GM21360 (cell line): ENCODE data around the gene RAD51B.

Source experiments
- ATAC-seq: cut with Tn5 transposase; IDR thresholded peaks from one replicate; pipeline ENCODE4 v1.9.1; 2021; ENCODE audit warnings: mild to moderate bottlenecking, moderate library complexity; ENCODE audit not compliant: unreplicated experiment

RAD51B gene

DNA sequence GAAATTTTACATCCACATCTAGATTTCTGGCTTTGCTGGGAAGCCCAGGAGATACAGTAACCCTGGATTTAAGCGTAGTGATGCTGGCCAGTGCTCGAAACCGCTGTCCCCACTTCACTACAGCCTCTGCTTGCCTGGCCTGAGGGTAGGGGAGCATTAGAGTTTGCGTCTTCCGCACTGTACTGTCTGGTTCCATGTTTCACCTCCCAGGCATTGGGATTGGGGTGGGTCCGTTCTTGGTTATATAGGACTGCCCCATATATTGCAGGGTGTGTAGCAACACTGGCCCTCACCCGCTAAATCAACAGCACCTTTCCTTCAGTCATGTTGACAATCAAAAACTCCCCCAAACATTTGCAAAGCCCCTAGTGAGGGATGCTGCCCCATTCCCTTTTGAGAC lies 732.5 kb downstream of the RAD51B start:
- ATAC-seq: no peak

DNA sequence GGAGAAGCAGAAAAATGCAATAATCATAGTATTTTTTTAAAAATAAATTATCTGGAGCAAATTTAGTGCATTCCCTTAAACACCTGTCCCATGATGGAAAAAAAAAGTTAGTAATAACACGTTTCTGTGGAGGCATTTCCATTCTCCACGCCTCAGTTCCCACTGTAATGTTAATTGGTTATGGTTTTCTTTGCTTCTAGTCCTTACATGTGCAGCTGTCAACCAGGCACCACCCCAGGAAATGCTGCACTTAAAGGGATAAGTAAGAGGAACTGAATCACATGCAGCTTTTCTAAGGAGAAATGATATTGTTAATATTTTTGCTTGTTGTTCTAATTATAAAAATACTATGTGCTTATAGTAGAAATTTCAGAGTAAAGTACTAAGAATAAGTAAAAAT lies 733.0 kb downstream of the RAD51B start:
- no peak for ATAC-seq

DNA sequence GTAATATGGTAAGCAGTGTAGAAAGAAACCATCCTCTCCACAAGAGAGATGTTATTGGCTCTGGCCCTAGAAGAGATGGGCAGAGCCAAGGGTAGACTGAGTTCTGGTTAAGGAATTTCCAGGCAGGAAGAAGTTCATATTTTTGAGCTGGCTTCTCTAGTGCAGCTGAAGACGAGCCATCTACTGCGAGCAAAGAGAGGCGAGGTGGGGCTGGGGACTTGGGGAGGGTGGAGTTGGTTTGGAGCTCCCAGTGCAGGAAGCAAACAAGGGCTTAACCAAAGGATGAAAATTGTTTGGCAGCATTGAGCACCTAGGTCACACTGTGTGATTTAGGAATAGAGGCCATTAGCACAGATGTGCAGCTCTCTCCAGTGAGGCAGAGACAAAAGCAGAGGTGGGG lies 733.7 kb downstream of the RAD51B start:
- no peak for ATAC-seq

DNA sequence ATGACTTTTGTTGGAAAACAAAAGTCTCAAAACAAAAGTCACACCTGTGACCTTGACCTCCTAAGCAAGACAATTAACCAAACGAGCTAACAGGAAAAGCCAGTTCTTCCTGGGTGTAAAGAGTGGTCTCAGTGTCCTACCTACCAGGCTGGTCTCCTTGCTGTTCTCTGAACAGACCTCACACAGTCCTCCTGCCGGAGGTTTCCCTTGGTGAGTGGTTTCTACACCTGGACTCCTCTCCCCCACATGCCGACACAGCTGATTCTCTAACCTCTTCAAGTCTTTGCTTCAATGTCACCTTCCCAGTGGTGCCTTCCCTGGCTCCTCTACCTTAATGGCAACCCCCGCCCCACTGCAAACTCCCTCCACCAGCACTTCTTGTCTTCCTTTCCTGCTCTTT lies 734.7 kb downstream of the RAD51B start:
- ATAC-seq: no peak

DNA sequence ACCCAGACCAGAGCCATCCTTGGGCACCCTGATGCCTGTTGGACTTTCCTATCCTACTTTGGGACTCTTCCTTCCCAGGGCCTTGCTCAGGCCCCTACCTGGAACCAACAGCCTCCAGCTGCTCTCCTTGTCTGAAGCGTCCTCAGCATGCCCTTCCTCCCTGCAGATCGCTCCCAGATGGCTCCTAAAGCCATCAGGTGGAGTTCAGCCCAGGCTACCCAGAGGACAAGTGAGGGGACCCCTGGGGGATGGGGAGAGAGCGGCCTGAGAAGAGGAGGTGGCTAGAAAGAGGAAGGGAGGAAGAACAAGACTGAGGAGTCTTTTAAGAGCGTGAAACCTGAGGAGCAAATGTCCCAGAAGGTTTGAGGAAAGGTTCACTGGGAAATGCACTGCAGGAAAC lies 736.7 kb downstream of the RAD51B start:
- no peak for ATAC-seq

DNA sequence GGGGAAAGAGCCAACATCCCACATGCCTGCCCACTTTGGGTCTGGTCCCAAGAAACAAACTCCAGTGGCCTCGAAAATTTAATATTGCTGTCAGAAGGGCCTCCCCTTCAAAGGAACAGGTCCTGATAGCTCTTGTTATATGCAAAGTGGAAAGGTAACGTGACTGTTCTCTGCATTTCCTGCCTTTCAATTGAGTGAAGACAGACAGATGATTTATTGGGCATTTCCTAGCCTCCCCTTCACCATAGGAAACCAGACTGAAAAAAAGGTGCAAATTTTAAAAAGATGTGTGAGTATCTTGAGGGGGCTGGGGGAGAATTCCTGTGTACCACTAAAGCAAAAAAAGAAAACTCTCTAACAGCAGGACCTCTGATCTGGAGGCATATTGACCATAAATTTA lies 738.1 kb downstream of the RAD51B start:
- no peak for ATAC-seq

GRCh38 chr14:68558096-68558495 lies 738.5 kb downstream of the RAD51B start:
- ATAC-seq: no peak

GRCh38 chr14:68559949-68560348 lies 740.4 kb downstream of the RAD51B start:
- ATAC-seq: no peak

- ATAC-seq: no peak
Measured at GRCh38 chr14:68561531-68562007, 742.0 kb downstream of the RAD51B start.

DNA sequence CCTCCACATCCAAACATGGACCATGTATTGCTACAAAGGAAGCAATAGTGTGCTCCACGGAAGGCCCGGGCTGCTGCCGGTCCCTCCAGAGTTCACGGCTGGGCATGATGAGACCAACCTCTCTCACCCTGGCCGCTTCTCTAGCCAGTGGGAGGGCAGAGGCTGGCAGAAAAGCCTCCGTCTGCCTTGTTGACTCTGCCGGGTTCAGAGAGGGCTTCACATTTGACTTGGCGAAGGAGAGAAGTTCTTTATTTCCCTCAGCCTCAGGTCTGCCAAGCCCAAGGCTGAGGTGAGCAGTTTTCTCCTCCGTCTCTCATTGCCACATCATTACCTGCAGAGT lies 743.3 kb downstream of the RAD51B start:
- ATAC-seq: no peak

GRCh38 chr14:68563251-68564131 lies 743.9 kb downstream of the RAD51B start:
- ATAC-seq: no peak

DNA sequence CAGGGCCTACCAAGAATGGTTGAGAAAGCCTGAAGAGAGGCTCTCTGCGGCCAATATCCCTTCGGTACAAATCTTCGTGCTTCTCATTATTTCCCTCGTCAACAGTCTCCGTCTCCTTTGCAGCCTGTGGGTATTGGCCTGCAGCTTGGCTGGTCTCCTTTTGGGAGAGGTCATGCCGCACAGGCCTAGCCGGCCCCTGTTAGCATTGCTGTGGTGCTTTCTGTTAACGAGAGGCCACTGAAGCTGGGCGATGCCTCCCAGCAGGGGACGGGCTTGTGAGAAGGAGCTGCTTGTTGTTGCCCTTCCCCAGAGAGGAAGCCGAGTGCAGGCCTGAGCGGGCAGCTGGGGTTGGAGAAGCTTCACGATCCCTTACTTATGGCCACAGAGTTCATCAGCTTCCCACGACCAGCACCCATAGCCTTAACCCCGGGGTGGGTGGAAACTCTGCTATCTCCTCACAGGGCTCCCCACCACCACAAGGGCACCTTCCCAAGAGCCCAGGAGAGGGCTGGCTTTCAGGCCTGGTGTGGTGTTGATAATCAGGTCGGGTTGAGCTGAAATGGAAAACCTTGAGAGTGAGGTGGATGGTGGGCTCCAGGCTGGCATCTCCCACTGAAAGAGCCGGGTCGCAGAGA lies 744.7 kb downstream of the RAD51B start:
- no peak for ATAC-seq

DNA sequence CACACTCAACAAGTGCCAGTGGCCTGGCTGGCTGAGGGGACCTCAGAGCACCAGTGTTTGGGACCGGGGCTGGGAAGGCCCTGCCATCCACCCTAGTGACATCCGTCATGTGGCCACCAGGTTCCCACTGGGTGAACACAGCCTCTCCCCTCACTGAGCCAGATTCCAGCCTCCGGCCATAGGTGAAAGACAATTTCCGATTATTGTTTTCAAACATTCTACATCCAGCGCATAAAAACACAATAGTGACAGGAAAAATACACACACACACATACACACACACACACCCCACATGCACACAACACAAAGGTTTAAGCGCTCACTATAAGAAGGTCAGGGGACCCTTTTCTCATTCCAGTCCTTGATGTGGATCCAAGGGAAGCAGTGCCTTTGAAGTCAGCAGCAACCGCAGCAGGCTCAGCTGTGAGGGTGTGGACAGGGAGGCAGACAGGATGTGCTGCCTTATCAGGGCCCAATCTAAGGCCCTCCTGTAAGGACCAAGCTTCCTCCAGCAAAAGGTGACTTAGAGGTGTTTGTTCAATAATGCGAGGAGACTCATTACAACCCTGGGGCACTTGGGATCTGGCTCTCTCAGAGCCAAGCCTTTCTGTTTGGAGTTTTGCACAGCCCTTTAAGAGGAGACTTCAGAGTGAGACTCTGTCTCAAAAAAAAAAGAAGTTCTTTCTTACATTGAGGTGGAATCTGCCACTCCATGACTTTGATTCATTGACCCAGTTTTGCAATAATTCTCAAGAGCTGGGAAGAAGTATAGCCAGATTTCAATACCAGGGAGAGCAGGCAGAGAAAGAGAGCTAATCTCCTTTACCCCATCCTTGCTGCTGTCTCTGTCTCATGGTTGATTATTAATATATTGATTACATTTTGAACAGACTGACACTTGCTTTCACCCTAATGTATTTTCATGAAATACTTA lies 745.5 kb downstream of the RAD51B start:
- no peak for ATAC-seq

- ATAC-seq: no peak
Measured at GRCh38 chr14:68566075-68566474, 746.5 kb downstream of the RAD51B start.

- no peak for ATAC-seq
Measured at GRCh38 chr14:68568907-68569897, 749.6 kb downstream of the RAD51B start.

GRCh38 chr14:68569970-68570409 lies 750.4 kb downstream of the RAD51B start:
- ATAC-seq: no peak

DNA sequence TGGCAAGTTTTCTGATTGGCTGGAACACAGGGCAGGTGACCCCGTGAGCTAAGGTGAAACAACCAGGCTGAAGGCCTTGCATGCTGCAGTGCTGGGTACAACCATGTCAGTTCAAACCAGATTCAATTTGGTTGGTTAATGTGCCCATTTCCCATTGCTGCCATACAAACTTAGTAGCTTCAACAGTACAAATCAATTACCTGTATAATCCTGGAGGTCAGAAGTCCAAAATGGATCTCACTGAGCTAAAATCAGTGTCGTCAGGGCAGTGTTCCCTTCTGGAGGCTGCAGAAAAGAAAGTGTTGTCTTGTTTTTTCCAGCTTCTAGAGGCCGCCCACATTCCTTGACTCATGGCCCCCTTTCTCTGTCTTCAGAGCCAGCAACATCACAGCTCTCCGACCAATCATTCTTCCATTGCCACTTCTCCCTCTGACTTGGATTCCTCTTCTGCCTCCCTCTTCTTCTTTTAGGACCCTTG lies 751.6 kb downstream of the RAD51B start:
- no peak for ATAC-seq

- no peak for ATAC-seq
Measured at GRCh38 chr14:68571928-68572525, 752.4 kb downstream of the RAD51B start.

- ATAC-seq: no peak
Measured at GRCh38 chr14:68573126-68573525, 753.5 kb downstream of the RAD51B start.
